Uterus (tissue), 4 donors: Measurements from ENCODE around the gene NDUFAF5. TPM values are rescaled to one million over a fixed set of nuclear protein-coding genes. Genes with fewer than 3 reads are reported as not detected.
A peak's percentile ranks its signal among the peaks of the same experiment; 100 is the strongest.

ENCODE experiments used
- DNase-seq, 2 donors: peaks; one replicate each; pipeline ENCODE4 v3.0.0-alpha.2; 2019 to 2020
- H3K27ac ChIP-seq, 2 donors: fragments of 200-600 bp; sonication (generic); 1 replicate in 1 of 2; 2 replicates in 1 of 2; pipeline ENCODE4 v1.5.1; 2016 to 2018
- H3K27me3 ChIP-seq, 2 donors: fragments of 200-600 bp; sonication (generic); one replicate each; pipeline ENCODE4 v1.5.1; 2018 to 2019; ENCODE audit warnings: control low read depth in 1 of 2
- H3K36me3 ChIP-seq, 2 donors: fragments of 200-600 bp; sonication (generic); one replicate each; pipeline ENCODE4 v1.5.1; 2019; ENCODE audit warnings: control low read depth in 1 of 2
- H3K4me1 ChIP-seq, 2 donors: fragments of 200-600 bp; sonication (generic); one replicate each; pipeline ENCODE4 v1.5.1; 2018 to 2019; ENCODE audit warnings: control low read depth in 1 of 2
- H3K4me3 ChIP-seq, 2 donors: fragments of 200-600 bp; sonication (generic); 1 replicate in 1 of 2; 2 replicates in 1 of 2; pipeline ENCODE4 v1.5.1; 2018 to 2019; ENCODE audit warnings: mild to moderate bottlenecking in 1 of 2
- H3K9me3 ChIP-seq, 2 donors: fragments of 200-600 bp; sonication (generic); one replicate each; pipeline ENCODE4 v1.5.1; 2019; ENCODE audit warnings: control low read depth in 1 of 2
- CTCF ChIP-seq, 4 experiments: fragments of 200-600 bp in 2 of 4; fragments of 450-650 bp in 2 of 4; sonication (generic) in 2 of 4; IDR thresholded peaks; one replicate each; pipeline ENCODE4 v1.5.1; 2016 to 2019; ENCODE audit warnings: antibody characterized with exemption in 4 of 4, mild to moderate bottlenecking in 2 of 4, moderate library complexity in 1 of 4
- POLR2A ChIP-seq, 2 donors: fragments of 450-650 bp; IDR thresholded peaks; one replicate each; pipeline ENCODE4 v1.6.1; 2016; ENCODE audit warnings: antibody characterized with exemption in 2 of 2, mild to moderate bottlenecking in 1 of 2, moderate library complexity in 1 of 2
- intact Hi-C: fragments of 100-400 bp; cut with DNase I; formaldehyde crosslinking; loops from one replicate; pipeline ENCODE4 v1.15.1; 2023; ENCODE audit warnings: low total_unique reads
- total RNA-seq, 4 donors: library from RNA; depleted of rRNA in 3 of 4; stranded (reverse); fragments of >200 nt in 3 of 4; gene quantifications; one replicate each; pipeline versions ENCODE4 v1.1.0 to v1.2.4, GENCODE V29; 2014 to 2023
- donor health status: DM: yes; HTN: yes; CAD: no.

NDUFAF5 gene
- total RNA-seq, 4 donors from 2014 or later = 8.2 to 38.0 (median 24.3) TPM

- intact Hi-C loops = loop anchor here (5.0 kb wide), 1 partner anchor 232 kb away; no protein-coding TSS in a partner anchor
- H3K27ac ChIP-seq = no peak overlapping the region
Observed at GRCh38 chr20:13819885-13820645, 35.2 kb downstream of the NDUFAF5 start.

DNA sequence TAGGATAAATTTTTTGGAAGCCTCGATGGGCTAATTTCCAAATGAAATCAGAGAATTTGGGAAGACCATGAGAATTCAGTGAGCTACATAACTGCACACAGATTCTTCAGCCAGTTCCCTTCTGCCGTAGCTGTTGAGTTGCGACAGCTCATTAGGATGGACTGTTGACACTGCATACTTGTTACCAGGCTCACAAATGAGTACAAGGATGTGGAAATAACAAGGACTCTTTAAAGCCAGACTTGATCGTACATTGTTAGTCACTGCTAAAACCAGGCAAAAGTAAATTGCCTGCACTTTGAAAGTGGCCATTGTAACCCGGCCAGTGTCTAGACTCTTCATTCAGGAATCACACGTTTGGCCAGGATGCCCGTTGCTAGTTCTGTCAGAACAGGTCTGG, 37.0 kb downstream of the NDUFAF5 start:
- H3K4me3 ChIP-seq = no peak overlapping the region
- no peaks in the 10 kb centered on the region for H3K4me1 ChIP-seq
- H3K27me3 ChIP-seq = no peaks in the 10 kb centered on the region
- no peaks in the 10 kb centered on the region for H3K36me3 ChIP-seq
- no peak overlapping the region for H3K27ac ChIP-seq
- TF ChIP-seq POLR2A (IDR thresholded peaks at IDR 0.05) (no peak), CTCF (IDR thresholded peaks at IDR 0.05) (no peak)
- intact Hi-C loops = loop anchor here (5.0 kb wide), 1 partner anchor 230 kb away; no protein-coding TSS in a partner anchor
- DNase-seq = no peak
- H3K9me3 ChIP-seq = no peaks in the 10 kb centered on the region

More at GRCh38 chr20:13819885-13820645, 35.2 kb downstream of the NDUFAF5 start:
- peak; percentile 38 to 60 for DNase-seq
- Histone ChIP-seq H3K4me3 (no peak overlapping the region), H3K4me1 (no peaks in the 10 kb centered on the region), H3K9me3 (no peaks in the 10 kb centered on the region), H3K27me3 (no peaks in the 10 kb centered on the region), H3K36me3 (no peaks in the 10 kb centered on the region)
- TF ChIP-seq POLR2A (IDR thresholded peaks at IDR 0.05) (no peak), CTCF (IDR thresholded peaks at IDR 0.05) (peak; percentile 60 to 74 (median 64))

GRCh38 chr20:13822459-13822858, 37.6 kb downstream of the NDUFAF5 start:
- no peaks in the 10 kb centered on the region for H3K27me3 ChIP-seq
- intact Hi-C loops = loop anchor here (5.0 kb wide), 1 partner anchor 230 kb away; no protein-coding TSS in a partner anchor
- no peaks in the 10 kb centered on the region for H3K9me3 ChIP-seq
- no peak for TF ChIP-seq POLR2A (IDR thresholded peaks at IDR 0.05)
- no peak for TF ChIP-seq CTCF (IDR thresholded peaks at IDR 0.05)
- no peak for DNase-seq
- H3K4me1 ChIP-seq = no peaks in the 10 kb centered on the region
- no peak overlapping the region for H3K4me3 ChIP-seq
- no peak overlapping the region for H3K27ac ChIP-seq
- no peaks in the 10 kb centered on the region for H3K36me3 ChIP-seq

DNA sequence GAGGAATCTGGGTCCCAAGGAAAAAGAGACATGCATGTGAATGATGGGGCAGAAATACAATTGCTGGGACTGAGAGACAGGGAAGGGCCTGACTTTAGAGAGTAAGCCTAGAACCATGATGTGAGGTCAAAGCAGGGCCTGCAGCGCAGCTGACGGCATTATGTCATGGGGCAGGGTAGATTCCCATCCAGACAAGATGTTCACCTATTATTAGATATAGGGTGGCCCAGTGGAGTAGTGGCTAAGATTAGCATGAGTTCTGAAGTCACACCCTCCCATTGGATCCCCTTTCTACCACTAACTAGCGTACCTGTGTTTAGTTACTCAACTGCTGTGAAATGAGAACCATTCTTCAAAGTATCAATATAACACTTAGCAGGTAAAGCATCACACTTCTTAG, 39.6 kb downstream of the NDUFAF5 start:
- H3K4me3 ChIP-seq = no peak overlapping the region
- intact Hi-C loops = loop anchor here (5.0 kb wide), 1 partner anchor 228 kb away; no protein-coding TSS in a partner anchor
- no peaks in the 10 kb centered on the region for H3K36me3 ChIP-seq
- TF ChIP-seq POLR2A (IDR thresholded peaks at IDR 0.05) = no peak
- no peak for TF ChIP-seq CTCF (IDR thresholded peaks at IDR 0.05)
- no peaks in the 10 kb centered on the region for H3K4me1 ChIP-seq
- no peaks in the 10 kb centered on the region for H3K27me3 ChIP-seq
- no peak overlapping the region for H3K27ac ChIP-seq
- no peaks in the 10 kb centered on the region for H3K9me3 ChIP-seq
- DNase-seq = no peak

GRCh38 chr20:13825465-13825864, 40.6 kb downstream of the NDUFAF5 start:
- no peaks in the 10 kb centered on the region for H3K9me3 ChIP-seq
- TF ChIP-seq POLR2A (IDR thresholded peaks at IDR 0.05) (no peak), CTCF (IDR thresholded peaks at IDR 0.05) (no peak)
- H3K4me1 ChIP-seq = no peaks in the 10 kb centered on the region
- no peak for DNase-seq
- H3K27ac ChIP-seq = no peak overlapping the region
- no peaks in the 10 kb centered on the region for H3K27me3 ChIP-seq
- H3K36me3 ChIP-seq = no peaks in the 10 kb centered on the region
- intact Hi-C loops = no loop called here
- H3K4me3 ChIP-seq = no peak overlapping the region
